Panc1 (cell line): ENCODE data around the gene DCLRE1C.

Experiments used
- POLR2AphosphoS5 ChIP-seq: IDR thresholded peaks from 2 replicates; pipeline ENCODE4 v1.6.1; 2012; ENCODE audit warnings: mild to moderate bottlenecking, low read depth, low read length, moderate library complexity
- TCF7L2 ChIP-seq: IDR thresholded peaks from 2 replicates; pipeline ENCODE4 v1.6.1; 2011; ENCODE audit warnings: mild to moderate bottlenecking, low read depth, low read length, inconsistent platforms
- TF ChIP-seq, protein P1 (sequence below): fragments of 450-650 bp; IDR thresholded peaks from 2 replicates; pipeline ENCODE4 v1.5.1; 2017; ENCODE audit warnings: mild to moderate bottlenecking
- TF ChIP-seq, protein P2 (sequence below), 2 experiments: IDR thresholded peaks; 2 replicates each; pipeline ENCODE4 v1.6.1; 2011 to 2012; ENCODE audit warnings: low read depth in 2 of 2, control low read depth in 1 of 2, low read length in 1 of 2, mild to moderate bottlenecking in 1 of 2, moderate library complexity in 1 of 2; ENCODE audit not compliant: insufficient read depth in 1 of 2

- TF ChIP-seq, protein P1, sequence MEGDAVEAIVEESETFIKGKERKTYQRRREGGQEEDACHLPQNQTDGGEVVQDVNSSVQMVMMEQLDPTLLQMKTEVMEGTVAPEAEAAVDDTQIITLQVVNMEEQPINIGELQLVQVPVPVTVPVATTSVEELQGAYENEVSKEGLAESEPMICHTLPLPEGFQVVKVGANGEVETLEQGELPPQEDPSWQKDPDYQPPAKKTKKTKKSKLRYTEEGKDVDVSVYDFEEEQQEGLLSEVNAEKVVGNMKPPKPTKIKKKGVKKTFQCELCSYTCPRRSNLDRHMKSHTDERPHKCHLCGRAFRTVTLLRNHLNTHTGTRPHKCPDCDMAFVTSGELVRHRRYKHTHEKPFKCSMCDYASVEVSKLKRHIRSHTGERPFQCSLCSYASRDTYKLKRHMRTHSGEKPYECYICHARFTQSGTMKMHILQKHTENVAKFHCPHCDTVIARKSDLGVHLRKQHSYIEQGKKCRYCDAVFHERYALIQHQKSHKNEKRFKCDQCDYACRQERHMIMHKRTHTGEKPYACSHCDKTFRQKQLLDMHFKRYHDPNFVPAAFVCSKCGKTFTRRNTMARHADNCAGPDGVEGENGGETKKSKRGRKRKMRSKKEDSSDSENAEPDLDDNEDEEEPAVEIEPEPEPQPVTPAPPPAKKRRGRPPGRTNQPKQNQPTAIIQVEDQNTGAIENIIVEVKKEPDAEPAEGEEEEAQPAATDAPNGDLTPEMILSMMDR = no peak
- TF ChIP-seq TCF7L2 (no peak), POLR2AphosphoS5 (no peak)
- TF ChIP-seq, protein P2, sequence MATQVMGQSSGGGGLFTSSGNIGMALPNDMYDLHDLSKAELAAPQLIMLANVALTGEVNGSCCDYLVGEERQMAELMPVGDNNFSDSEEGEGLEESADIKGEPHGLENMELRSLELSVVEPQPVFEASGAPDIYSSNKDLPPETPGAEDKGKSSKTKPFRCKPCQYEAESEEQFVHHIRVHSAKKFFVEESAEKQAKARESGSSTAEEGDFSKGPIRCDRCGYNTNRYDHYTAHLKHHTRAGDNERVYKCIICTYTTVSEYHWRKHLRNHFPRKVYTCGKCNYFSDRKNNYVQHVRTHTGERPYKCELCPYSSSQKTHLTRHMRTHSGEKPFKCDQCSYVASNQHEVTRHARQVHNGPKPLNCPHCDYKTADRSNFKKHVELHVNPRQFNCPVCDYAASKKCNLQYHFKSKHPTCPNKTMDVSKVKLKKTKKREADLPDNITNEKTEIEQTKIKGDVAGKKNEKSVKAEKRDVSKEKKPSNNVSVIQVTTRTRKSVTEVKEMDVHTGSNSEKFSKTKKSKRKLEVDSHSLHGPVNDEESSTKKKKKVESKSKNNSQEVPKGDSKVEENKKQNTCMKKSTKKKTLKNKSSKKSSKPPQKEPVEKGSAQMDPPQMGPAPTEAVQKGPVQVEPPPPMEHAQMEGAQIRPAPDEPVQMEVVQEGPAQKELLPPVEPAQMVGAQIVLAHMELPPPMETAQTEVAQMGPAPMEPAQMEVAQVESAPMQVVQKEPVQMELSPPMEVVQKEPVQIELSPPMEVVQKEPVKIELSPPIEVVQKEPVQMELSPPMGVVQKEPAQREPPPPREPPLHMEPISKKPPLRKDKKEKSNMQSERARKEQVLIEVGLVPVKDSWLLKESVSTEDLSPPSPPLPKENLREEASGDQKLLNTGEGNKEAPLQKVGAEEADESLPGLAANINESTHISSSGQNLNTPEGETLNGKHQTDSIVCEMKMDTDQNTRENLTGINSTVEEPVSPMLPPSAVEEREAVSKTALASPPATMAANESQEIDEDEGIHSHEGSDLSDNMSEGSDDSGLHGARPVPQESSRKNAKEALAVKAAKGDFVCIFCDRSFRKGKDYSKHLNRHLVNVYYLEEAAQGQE (IDR thresholded peaks at IDR 0.05; ENCODE audit: insufficient read depth in 1 of 2, low read depth in 2 of 2, low read length in 1 of 2) = no peak
These were observed 48.0 kb downstream of the DCLRE1C start for GRCh38 chr10:14905890-14906289.
